Nephron progenitor cell (in vitro differentiated cells): ENCODE measurements around the gene RERE.

ENCODE experiments used
- DNase-seq: peaks from one replicate; pipeline ENCODE4 v3.0.0; 2021
- H3K27ac Mint-ChIP-seq: 2 replicates; pipeline ENCODE4 v1.8.0; 2021; ENCODE audit warnings: mild to moderate bottlenecking, moderate library complexity, mixed read lengths
- H3K27me3 Mint-ChIP-seq: 2 replicates; pipeline ENCODE4 v1.8.0; 2021; ENCODE audit warnings: mild to moderate bottlenecking, low read depth, mixed read lengths; ENCODE audit not compliant: poor library complexity
- H3K36me3 Mint-ChIP-seq: 2 replicates; pipeline ENCODE4 v1.8.0; 2021; ENCODE audit warnings: low read depth, mixed read lengths
- H3K4me1 Mint-ChIP-seq: 2 replicates; pipeline ENCODE4 v1.8.0; 2021; ENCODE audit warnings: mixed read lengths
- H3K4me3 Mint-ChIP-seq: 2 replicates; pipeline ENCODE4 v1.8.0; 2021; ENCODE audit warnings: mild to moderate bottlenecking, moderate library complexity, mixed read lengths
- H3K9me3 Mint-ChIP-seq: 2 replicates; pipeline ENCODE4 v1.8.0; 2021; ENCODE audit warnings: mild to moderate bottlenecking, moderate library complexity, mixed read lengths
- TF ChIP-seq, protein P1 (sequence below): fragments of 200-600 bp; sonication (generic); IDR thresholded peaks from 2 replicates; pipeline ENCODE4 v1.5.0; 2021; ENCODE audit warnings: antibody characterized with exemption

Gene RERE

DNA sequence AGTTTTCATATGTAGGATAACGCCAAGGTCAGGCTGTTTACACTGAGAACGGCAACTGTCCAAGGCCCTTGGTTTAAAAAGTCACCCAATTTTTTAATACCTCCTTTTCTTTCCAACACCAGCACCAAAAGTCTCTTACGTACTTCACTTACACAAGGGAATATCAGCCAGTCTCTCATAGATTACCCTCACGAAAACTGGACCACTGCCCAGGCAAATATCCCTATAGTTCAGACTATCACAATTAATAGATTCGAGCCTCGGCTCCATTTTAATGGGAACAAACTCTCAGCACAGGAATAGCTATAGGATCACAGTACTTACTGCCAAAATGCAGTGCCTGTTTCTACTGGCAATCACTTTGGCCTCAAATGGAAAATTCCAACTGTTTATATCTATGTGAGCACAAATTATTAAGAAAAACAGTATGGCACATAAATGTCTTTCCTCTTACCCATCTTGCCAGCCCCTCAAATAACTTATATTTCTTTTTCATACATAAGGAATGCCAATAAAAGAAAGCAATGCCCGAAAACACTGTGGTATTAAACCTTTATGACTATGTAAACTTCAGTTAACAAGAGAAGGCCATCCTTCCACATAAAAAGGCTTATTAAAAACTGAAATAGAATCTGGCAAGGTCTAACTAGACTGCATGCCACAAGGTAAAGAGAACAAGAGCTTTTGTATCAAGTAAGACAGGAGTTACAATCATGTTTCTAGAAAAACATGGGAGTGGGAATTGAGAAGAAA lies 401.7 kb downstream of the RERE start:
- no peaks in the 10 kb centered on the region for H3K27me3 Mint-ChIP-seq
- peaks cover 72% of the 10 kb centered on the region for H3K36me3 Mint-ChIP-seq
- H3K4me3 Mint-ChIP-seq: no peak overlapping the region
- TF ChIP-seq, protein P1, sequence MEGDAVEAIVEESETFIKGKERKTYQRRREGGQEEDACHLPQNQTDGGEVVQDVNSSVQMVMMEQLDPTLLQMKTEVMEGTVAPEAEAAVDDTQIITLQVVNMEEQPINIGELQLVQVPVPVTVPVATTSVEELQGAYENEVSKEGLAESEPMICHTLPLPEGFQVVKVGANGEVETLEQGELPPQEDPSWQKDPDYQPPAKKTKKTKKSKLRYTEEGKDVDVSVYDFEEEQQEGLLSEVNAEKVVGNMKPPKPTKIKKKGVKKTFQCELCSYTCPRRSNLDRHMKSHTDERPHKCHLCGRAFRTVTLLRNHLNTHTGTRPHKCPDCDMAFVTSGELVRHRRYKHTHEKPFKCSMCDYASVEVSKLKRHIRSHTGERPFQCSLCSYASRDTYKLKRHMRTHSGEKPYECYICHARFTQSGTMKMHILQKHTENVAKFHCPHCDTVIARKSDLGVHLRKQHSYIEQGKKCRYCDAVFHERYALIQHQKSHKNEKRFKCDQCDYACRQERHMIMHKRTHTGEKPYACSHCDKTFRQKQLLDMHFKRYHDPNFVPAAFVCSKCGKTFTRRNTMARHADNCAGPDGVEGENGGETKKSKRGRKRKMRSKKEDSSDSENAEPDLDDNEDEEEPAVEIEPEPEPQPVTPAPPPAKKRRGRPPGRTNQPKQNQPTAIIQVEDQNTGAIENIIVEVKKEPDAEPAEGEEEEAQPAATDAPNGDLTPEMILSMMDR: no peak
- DNase-seq: no peak
- peak overlapping the region; percentile 2 for H3K27ac Mint-ChIP-seq
- H3K4me1 Mint-ChIP-seq: peaks cover 32% of the 10 kb centered on the region
- peaks cover 3% of the 10 kb centered on the region for H3K9me3 Mint-ChIP-seq

DNA sequence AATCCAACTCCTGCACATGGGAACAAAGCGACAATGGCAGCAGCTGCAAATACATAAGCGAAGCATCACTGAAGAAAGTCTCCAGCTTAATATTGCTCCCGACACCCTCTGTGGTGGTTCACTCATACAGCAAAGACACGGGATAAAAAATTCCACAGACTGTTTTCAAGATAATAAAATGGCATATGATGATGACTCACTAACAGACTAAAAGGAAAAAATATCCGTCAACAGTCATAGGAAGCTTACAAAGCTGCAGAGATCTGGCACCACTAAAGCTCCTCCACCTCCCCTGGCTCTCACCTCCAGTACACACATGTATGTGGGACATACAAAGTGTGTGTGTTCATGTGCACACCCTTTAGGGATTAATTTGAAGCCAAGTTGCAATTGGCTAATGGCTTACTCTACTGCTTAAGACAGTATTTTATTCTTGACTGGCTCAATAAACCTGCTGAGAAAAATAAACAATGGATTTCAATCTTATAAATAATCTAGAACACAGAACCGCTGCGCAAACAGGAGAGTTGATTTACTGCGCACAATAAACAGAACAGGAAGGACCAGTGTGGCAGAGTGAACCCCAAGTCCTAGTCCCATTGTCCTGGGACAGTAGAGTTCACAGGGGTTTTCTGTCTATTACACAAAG lies 405.1 kb downstream of the RERE start:
- no peak for DNase-seq
- H3K27ac Mint-ChIP-seq: peak overlapping the region; percentile 65

DNA sequence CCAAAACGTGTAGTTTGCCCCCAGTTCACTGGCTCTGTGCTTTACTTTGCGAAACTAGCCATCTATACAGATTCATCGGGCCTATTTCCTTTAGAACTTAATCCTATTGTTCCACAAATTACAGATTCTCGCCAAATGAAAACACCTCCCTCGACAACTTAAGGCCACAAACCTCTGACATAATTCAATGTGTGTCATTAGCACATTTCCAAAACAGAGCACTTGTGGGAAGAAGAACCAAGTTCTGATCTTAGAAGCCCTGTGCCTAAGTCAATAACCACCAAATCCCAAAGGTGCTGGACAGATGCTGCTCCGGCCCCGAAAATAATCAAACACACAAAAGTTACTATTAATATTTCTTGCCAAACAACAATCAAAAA lies 405.6 kb downstream of the RERE start:
- Mint-ChIP-seq H3K27ac (peak overlapping the region; percentile 65), H3K9me3 (peaks cover 2% of the 10 kb centered on the region), H3K4me1 (peaks cover 71% of the 10 kb centered on the region), H3K27me3 (no peaks in the 10 kb centered on the region), H3K4me3 (peak overlapping the region; percentile 3), H3K36me3 (peaks cover 51% of the 10 kb centered on the region)
- TF ChIP-seq, protein P1: no peak
- no peak for DNase-seq

More for the DNA sequence above, 405.1 kb downstream of the RERE start:
- H3K4me3 Mint-ChIP-seq: peak overlapping the region; percentile 3
- H3K27me3 Mint-ChIP-seq: no peaks in the 10 kb centered on the region
- TF ChIP-seq, protein P1: no peak
- H3K9me3 Mint-ChIP-seq: peaks cover 3% of the 10 kb centered on the region
- peaks cover 51% of the 10 kb centered on the region for H3K36me3 Mint-ChIP-seq
- H3K4me1 Mint-ChIP-seq: peaks cover 66% of the 10 kb centered on the region

DNA sequence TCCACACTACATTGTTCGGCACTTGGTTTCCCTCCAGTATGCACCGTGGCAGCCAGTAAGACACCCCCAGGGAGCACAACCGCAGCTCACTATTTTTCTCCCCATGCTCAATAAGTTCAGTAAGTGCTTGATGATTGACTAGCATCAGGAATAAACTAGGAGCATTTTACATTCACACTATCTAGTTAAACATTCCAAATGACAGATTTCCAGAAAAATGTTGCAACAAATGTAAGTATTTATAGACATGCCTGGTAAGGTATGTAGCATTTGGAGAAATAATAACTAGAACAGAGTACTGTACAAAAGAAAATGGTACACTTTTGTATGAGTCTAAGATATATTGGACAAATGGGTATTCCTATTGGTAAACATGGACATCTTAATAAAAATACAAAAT lies 406.6 kb downstream of the RERE start:
- Mint-ChIP-seq H3K9me3 (no peaks in the 10 kb centered on the region), H3K36me3 (peaks cover 51% of the 10 kb centered on the region), H3K27me3 (no peaks in the 10 kb centered on the region), H3K4me3 (peak overlapping the region; percentile 47), H3K4me1 (peaks cover 77% of the 10 kb centered on the region), H3K27ac (peak overlapping the region; percentile 91)
- no peak for DNase-seq
- TF ChIP-seq, protein P1: no peak

DNA sequence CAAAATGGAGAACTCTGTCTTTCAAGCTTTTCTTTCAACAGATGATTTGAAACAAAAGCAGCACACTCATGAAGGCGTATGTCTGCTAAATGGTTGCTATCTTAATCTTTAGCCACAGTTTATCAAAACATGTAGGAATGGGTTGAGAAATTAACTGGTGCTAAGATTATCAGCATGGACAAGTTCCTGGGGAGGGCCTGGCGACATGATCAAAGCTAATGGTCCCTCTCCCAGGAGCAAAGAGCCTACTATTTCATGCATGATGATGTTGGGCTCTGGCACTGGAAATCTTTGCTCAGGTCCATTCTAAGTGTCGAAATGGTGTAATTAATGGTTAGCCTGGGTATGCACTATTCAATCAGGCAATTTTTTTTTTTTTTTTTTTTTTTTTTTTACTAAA lies 407.8 kb downstream of the RERE start:
- no peak for DNase-seq
- H3K4me3 Mint-ChIP-seq: peak overlapping the region; percentile 77
- peaks cover 7% of the 10 kb centered on the region for H3K9me3 Mint-ChIP-seq
- TF ChIP-seq, protein P1: no peak
- H3K27me3 Mint-ChIP-seq: no peaks in the 10 kb centered on the region
- H3K36me3 Mint-ChIP-seq: peaks cover 51% of the 10 kb centered on the region
- H3K27ac Mint-ChIP-seq: peak overlapping the region; percentile 97
- peaks cover 76% of the 10 kb centered on the region for H3K4me1 Mint-ChIP-seq
